GM12874 (cell line): Measurements from ENCODE around the gene MDM4.

ENCODE experiments used
- CTCF ChIP-seq: IDR thresholded peaks from 2 replicates; pipeline ENCODE4 v1.5.1; 2011; ENCODE audit warnings: low read depth, mild to moderate bottlenecking, control low read depth, low read length, moderate library complexity; ENCODE audit not compliant: insufficient read depth

The MDM4 gene

GRCh38 chr1:204575221-204576190 is 59.3 kb downstream of the MDM4 start:
- TF ChIP-seq CTCF, result no peak

GRCh38 chr1:204576422-204576821 is 60.2 kb downstream of the MDM4 start:
- TF ChIP-seq CTCF, result no peak

GRCh38 chr1:204577794-204578478 is 61.7 kb downstream of the MDM4 start:
- no peak for TF ChIP-seq CTCF

- no peak for TF ChIP-seq CTCF
These were observed 62.9 kb downstream of the MDM4 start for GRCh38 chr1:204578867-204579664.

- TF ChIP-seq CTCF, result no peak
These were observed 63.5 kb downstream of the MDM4 start for GRCh38 chr1:204579681-204580080.

- no peak for TF ChIP-seq CTCF
These were observed 64.7 kb downstream of the MDM4 start for GRCh38 chr1:204580862-204581261.

- TF ChIP-seq CTCF, result no peak
These were observed 65.6 kb downstream of the MDM4 start for GRCh38 chr1:204581759-204582158.
